Measurements from ENCODE around the gene SH3RF1.

Gene SH3RF1

GRCh38 chr4:169052594-169052945 lies 218.2 kb downstream of the SH3RF1 start:
- H3K9ac ChIP-seq (ENCODE audit: low read depth in 1 of 2, low read length in 2 of 2): no peak overlapping the region

GRCh38 chr4:169051761-169052593 lies 218.8 kb downstream of the SH3RF1 start:
- H3K27ac ChIP-seq (ENCODE audit: low read depth, low read length): no peak overlapping the region
- no peak overlapping the region for H3K9ac ChIP-seq (ENCODE audit: low read depth in 1 of 2, low read length in 2 of 2)
- no peaks in the 10 kb centered on the region for H3K9me3 ChIP-seq (ENCODE audit: control insufficient read depth in 1 of 2, low read length in 2 of 2)
- no peaks in the 10 kb centered on the region for H3K36me3 ChIP-seq (ENCODE audit: control insufficient read depth in 1 of 2, insufficient read depth in 2 of 2, low read length in 2 of 2)
- no peaks in the 10 kb centered on the region for H3K27me3 ChIP-seq (ENCODE audit: control insufficient read depth in 1 of 2, insufficient read depth in 2 of 2, low read length in 2 of 2)
- H3K4me1 ChIP-seq (ENCODE audit: control insufficient read depth in 1 of 2, insufficient read depth in 2 of 2, low read length in 2 of 2): no peaks in the 10 kb centered on the region
- no peak overlapping the region for H3K4me3 ChIP-seq (ENCODE audit: low read depth in 1 of 2, low read length in 2 of 2)

More at GRCh38 chr4:169052594-169052945, 218.2 kb downstream of the SH3RF1 start:
- Histone ChIP-seq H3K9me3 (ENCODE audit: control insufficient read depth in 1 of 2, low read length in 2 of 2) (no peaks in the 10 kb centered on the region), H3K27me3 (ENCODE audit: control insufficient read depth in 1 of 2, insufficient read depth in 2 of 2, low read length in 2 of 2) (no peaks in the 10 kb centered on the region), H3K4me1 (ENCODE audit: control insufficient read depth in 1 of 2, insufficient read depth in 2 of 2, low read length in 2 of 2) (no peaks in the 10 kb centered on the region), H3K4me3 (ENCODE audit: low read depth in 1 of 2, low read length in 2 of 2) (no peak overlapping the region), H3K27ac (ENCODE audit: low read depth, low read length) (no peak overlapping the region), H3K36me3 (ENCODE audit: control insufficient read depth in 1 of 2, insufficient read depth in 2 of 2, low read length in 2 of 2) (no peaks in the 10 kb centered on the region)

GRCh38 chr4:169050881-169051760 lies 219.6 kb downstream of the SH3RF1 start:
- Histone ChIP-seq H3K9me3 (ENCODE audit: control insufficient read depth in 1 of 2, low read length in 2 of 2) (no peaks in the 10 kb centered on the region), H3K27ac (ENCODE audit: low read depth, low read length) (no peak overlapping the region), H3K27me3 (ENCODE audit: control insufficient read depth in 1 of 2, insufficient read depth in 2 of 2, low read length in 2 of 2) (no peaks in the 10 kb centered on the region), H3K36me3 (ENCODE audit: control insufficient read depth in 1 of 2, insufficient read depth in 2 of 2, low read length in 2 of 2) (no peaks in the 10 kb centered on the region), H3K9ac (ENCODE audit: low read depth in 1 of 2, low read length in 2 of 2) (no peak overlapping the region), H3K4me1 (ENCODE audit: control insufficient read depth in 1 of 2, insufficient read depth in 2 of 2, low read length in 2 of 2) (no peaks in the 10 kb centered on the region), H3K4me3 (ENCODE audit: low read depth in 1 of 2, low read length in 2 of 2) (no peak overlapping the region)

DNA sequence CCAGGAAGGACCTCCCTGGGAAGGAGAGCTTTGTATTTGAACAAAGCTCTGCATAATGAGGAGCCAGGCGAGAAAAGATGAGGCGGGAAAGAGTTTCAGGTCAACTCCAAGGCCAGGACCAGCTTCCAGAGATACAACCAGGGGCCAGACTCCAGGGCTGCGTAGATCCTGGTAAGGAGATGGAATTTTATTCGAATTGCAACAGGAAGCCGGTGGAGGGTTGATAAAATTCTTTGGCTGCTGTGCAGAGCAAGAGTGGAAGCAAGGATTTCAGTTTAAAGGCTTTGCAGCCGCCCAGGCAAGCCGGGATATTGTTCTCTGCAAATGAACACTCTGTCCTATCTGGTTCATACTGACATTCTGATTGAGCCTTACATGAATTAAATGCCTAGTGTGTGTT lies 220.5 kb downstream of the SH3RF1 start:
- H3K27ac ChIP-seq (ENCODE audit: low read depth, low read length): no peak overlapping the region
- no peak overlapping the region for H3K9ac ChIP-seq (ENCODE audit: low read depth in 1 of 2, low read length in 2 of 2)
- no peaks in the 10 kb centered on the region for H3K9me3 ChIP-seq (ENCODE audit: control insufficient read depth in 1 of 2, low read length in 2 of 2)

DNA sequence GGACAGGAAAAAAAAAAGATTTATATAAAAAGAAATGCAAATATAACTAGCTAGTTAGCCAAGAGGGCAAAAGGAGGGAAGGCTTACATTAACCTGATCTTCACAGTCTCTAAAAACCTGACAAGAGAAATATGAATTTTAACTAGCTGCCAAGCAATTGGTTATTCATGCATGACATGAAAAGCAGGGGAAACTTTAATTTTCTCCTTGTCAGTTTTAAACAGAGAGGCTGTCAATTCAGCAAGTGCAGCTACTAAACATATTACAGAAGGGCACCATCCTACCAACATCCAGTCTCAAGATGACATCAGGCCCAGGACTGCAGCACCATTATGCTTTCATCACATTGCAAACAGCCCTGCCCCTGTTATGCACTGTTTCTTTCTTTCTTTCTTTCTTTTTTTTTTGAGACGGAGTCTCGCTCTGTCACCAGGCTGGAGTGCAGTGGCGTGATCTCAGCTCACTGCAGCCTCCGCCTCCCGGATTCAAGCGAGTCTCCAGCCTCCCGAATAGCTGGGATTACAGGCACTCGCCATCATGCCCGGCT lies 221.8 kb downstream of the SH3RF1 start:
- no peaks in the 10 kb centered on the region for H3K36me3 ChIP-seq (ENCODE audit: control insufficient read depth in 1 of 2, insufficient read depth in 2 of 2, low read length in 2 of 2)
- H3K4me3 ChIP-seq (ENCODE audit: low read depth in 1 of 2, low read length in 2 of 2): no peak overlapping the region
- H3K9ac ChIP-seq (ENCODE audit: low read depth in 1 of 2, low read length in 2 of 2): no peak overlapping the region
- H3K27me3 ChIP-seq (ENCODE audit: control insufficient read depth in 1 of 2, insufficient read depth in 2 of 2, low read length in 2 of 2): no peaks in the 10 kb centered on the region
- no peaks in the 10 kb centered on the region for H3K4me1 ChIP-seq (ENCODE audit: control insufficient read depth in 1 of 2, insufficient read depth in 2 of 2, low read length in 2 of 2)
- H3K9me3 ChIP-seq (ENCODE audit: control insufficient read depth in 1 of 2, low read length in 2 of 2): no peaks in the 10 kb centered on the region
- no peak overlapping the region for H3K27ac ChIP-seq (ENCODE audit: low read depth, low read length)

More for the DNA sequence above, 220.5 kb downstream of the SH3RF1 start:
- Histone ChIP-seq H3K4me3 (ENCODE audit: low read depth in 1 of 2, low read length in 2 of 2) (no peak overlapping the region), H3K36me3 (ENCODE audit: control insufficient read depth in 1 of 2, insufficient read depth in 2 of 2, low read length in 2 of 2) (no peaks in the 10 kb centered on the region), H3K27me3 (ENCODE audit: control insufficient read depth in 1 of 2, insufficient read depth in 2 of 2, low read length in 2 of 2) (no peaks in the 10 kb centered on the region), H3K4me1 (ENCODE audit: control insufficient read depth in 1 of 2, insufficient read depth in 2 of 2, low read length in 2 of 2) (no peaks in the 10 kb centered on the region)

- Histone ChIP-seq H3K9ac (ENCODE audit: low read depth in 1 of 2, low read length in 2 of 2) (no peak overlapping the region), H3K36me3 (ENCODE audit: control insufficient read depth in 1 of 2, insufficient read depth in 2 of 2, low read length in 2 of 2) (no peaks in the 10 kb centered on the region), H3K27me3 (ENCODE audit: control insufficient read depth in 1 of 2, insufficient read depth in 2 of 2, low read length in 2 of 2) (no peaks in the 10 kb centered on the region), H3K4me3 (ENCODE audit: low read depth in 1 of 2, low read length in 2 of 2) (no peak overlapping the region), H3K9me3 (ENCODE audit: control insufficient read depth in 1 of 2, low read length in 2 of 2) (no peaks in the 10 kb centered on the region), H3K4me1 (ENCODE audit: control insufficient read depth in 1 of 2, insufficient read depth in 2 of 2, low read length in 2 of 2) (no peaks in the 10 kb centered on the region), H3K27ac (ENCODE audit: low read depth, low read length) (no peak overlapping the region)
Measured at GRCh38 chr4:169047956-169048355, 222.8 kb downstream of the SH3RF1 start.

GRCh38 chr4:169045862-169046584 lies 224.7 kb downstream of the SH3RF1 start:
- no peak overlapping the region for H3K27ac ChIP-seq (ENCODE audit: low read depth, low read length)
- H3K9ac ChIP-seq (ENCODE audit: low read depth in 1 of 2, low read length in 2 of 2): no peak overlapping the region
- no peaks in the 10 kb centered on the region for H3K9me3 ChIP-seq (ENCODE audit: control insufficient read depth in 1 of 2, low read length in 2 of 2)
- no peaks in the 10 kb centered on the region for H3K27me3 ChIP-seq (ENCODE audit: control insufficient read depth in 1 of 2, insufficient read depth in 2 of 2, low read length in 2 of 2)
- no peaks in the 10 kb centered on the region for H3K4me1 ChIP-seq (ENCODE audit: control insufficient read depth in 1 of 2, insufficient read depth in 2 of 2, low read length in 2 of 2)
- H3K36me3 ChIP-seq (ENCODE audit: control insufficient read depth in 1 of 2, insufficient read depth in 2 of 2, low read length in 2 of 2): no peaks in the 10 kb centered on the region
- no peak overlapping the region for H3K4me3 ChIP-seq (ENCODE audit: low read depth in 1 of 2, low read length in 2 of 2)

DNA sequence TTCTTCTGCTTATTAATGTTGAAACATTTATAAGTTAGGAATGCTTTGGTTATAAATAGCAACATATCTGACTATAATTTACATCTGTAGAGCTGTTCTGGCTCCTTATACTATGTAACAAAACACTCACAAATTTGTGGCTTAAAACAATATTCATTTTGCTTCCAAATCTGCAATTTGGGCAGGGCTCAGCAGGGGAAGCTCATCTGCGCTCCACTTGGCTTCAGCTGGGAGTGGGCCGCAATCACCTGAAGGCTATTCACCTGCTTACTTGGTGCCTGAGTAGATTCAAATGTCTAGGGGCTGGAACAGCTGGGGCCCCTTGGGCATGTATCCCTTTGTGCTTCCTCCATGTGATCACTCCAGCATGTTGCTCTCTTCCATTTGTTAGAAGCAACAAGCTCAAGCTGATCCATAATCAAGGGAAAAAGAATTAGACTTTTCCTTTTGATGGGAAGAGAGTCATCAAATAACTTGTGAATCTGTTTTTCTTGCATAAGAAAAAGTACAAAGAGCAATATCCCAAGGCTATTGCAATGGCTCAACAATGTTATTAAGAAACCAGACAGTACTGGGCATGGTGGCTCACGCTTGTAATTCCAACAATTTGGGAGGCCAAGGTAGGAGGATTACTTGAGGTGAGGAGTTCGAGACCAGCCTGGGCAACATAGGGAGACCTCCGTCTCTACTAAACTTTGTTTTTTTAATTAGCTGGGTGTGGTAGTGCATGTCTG lies 225.9 kb downstream of the SH3RF1 start:
- Histone ChIP-seq H3K4me3 (ENCODE audit: low read depth in 1 of 2, low read length in 2 of 2) (no peak overlapping the region), H3K27me3 (ENCODE audit: control insufficient read depth in 1 of 2, insufficient read depth in 2 of 2, low read length in 2 of 2) (no peaks in the 10 kb centered on the region), H3K36me3 (ENCODE audit: control insufficient read depth in 1 of 2, insufficient read depth in 2 of 2, low read length in 2 of 2) (no peaks in the 10 kb centered on the region), H3K27ac (ENCODE audit: low read depth, low read length) (no peak overlapping the region), H3K4me1 (ENCODE audit: control insufficient read depth in 1 of 2, insufficient read depth in 2 of 2, low read length in 2 of 2) (no peaks in the 10 kb centered on the region), H3K9me3 (ENCODE audit: control insufficient read depth in 1 of 2, low read length in 2 of 2) (no peaks in the 10 kb centered on the region), H3K9ac (ENCODE audit: low read depth in 1 of 2, low read length in 2 of 2) (no peak overlapping the region)

Data from duodenal mucosa (tissue), 2 donors.